Neural progenitor cell (in vitro differentiated cells): ENCODE measurements around the gene ASTN1.

Experiments used
- EZH2 ChIP-seq: fragments of 200-600 bp; sonication (generic); IDR thresholded peaks from 2 replicates; pipeline ENCODE4 v1.6.1; 2017; ENCODE audit warnings: antibody characterized with exemption, mild to moderate bottlenecking, moderate library complexity
- TF ChIP-seq, protein P1 (sequence below): fragments of 200-600 bp; sonication (generic); IDR thresholded peaks from 2 replicates; pipeline ENCODE4 v1.5.1; 2017; ENCODE audit warnings: antibody characterized with exemption, mild to moderate bottlenecking

DNA sequence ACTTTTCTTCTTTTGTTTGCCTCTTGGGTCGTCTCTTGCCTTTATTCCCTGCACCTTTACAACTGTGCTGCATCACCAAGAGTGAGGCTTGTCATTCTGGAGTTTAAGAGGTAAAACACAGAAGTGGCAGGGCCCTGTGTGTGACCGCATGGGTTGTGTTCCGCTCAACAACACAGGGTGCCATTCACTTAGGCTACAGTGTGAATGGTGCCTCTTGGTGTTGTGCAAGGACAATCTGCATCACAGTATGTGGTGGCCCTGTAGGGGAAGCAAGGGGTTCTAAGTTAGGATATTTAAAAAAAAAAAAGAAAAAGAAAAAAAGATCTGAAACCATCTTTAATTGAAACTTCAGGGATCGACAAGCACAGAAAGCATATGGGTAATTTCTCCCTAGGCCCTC is 44.4 kb upstream of the ASTN1 start:
- TF ChIP-seq, protein P1, sequence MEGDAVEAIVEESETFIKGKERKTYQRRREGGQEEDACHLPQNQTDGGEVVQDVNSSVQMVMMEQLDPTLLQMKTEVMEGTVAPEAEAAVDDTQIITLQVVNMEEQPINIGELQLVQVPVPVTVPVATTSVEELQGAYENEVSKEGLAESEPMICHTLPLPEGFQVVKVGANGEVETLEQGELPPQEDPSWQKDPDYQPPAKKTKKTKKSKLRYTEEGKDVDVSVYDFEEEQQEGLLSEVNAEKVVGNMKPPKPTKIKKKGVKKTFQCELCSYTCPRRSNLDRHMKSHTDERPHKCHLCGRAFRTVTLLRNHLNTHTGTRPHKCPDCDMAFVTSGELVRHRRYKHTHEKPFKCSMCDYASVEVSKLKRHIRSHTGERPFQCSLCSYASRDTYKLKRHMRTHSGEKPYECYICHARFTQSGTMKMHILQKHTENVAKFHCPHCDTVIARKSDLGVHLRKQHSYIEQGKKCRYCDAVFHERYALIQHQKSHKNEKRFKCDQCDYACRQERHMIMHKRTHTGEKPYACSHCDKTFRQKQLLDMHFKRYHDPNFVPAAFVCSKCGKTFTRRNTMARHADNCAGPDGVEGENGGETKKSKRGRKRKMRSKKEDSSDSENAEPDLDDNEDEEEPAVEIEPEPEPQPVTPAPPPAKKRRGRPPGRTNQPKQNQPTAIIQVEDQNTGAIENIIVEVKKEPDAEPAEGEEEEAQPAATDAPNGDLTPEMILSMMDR, result no peak
- no peak for TF ChIP-seq EZH2
